HG02938 (cell line): ENCODE measurements around the gene FTCD.

ENCODE experiments used
- ATAC-seq: cut with Tn5 transposase; IDR thresholded peaks from one replicate; pipeline ENCODE4 v1.9.1; 2021; ENCODE audit warnings: mild to moderate bottlenecking, moderate library complexity; ENCODE audit not compliant: unreplicated experiment

Gene FTCD

DNA sequence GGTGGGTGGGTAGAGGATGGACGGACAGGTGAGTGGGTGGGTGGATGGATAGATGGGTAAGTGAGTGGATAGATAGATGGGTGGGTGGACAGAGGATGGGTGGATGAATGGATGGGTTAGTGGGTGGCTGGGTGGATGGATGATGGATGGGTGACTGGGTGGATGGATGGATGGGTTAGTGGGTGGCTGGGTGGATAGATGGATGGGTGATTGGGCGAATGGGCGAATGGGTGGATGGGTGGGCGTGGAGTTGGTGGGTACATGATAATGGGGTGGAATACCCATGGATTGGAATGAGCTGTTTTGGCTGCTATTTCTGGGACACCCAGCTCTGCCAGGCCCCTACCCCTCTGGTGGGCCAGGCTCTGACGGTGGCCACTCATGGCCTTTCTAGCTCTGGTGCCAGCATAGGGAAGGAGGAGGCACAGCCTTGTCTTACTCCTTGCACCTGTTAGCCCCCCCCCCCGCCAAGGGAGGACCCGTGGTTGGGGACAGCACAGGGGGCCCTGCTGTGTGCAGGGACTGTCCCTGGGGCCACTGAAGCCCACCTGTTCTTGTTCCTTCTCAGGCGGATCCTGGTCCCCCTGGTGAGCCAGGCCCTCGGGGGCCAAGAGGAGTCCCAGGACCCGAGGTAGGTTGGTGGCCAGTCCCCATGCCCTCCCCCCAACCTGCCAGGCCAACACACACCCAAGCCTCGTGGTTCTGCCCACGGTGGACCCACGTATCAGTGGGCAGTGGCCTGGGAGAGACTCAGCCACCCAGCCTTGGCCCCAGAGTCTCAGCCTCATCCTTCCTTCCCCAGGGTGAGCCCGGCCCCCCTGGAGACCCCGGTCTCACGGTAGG lies 31.1 kb downstream of the FTCD start:
- ATAC-seq: no peak

DNA sequence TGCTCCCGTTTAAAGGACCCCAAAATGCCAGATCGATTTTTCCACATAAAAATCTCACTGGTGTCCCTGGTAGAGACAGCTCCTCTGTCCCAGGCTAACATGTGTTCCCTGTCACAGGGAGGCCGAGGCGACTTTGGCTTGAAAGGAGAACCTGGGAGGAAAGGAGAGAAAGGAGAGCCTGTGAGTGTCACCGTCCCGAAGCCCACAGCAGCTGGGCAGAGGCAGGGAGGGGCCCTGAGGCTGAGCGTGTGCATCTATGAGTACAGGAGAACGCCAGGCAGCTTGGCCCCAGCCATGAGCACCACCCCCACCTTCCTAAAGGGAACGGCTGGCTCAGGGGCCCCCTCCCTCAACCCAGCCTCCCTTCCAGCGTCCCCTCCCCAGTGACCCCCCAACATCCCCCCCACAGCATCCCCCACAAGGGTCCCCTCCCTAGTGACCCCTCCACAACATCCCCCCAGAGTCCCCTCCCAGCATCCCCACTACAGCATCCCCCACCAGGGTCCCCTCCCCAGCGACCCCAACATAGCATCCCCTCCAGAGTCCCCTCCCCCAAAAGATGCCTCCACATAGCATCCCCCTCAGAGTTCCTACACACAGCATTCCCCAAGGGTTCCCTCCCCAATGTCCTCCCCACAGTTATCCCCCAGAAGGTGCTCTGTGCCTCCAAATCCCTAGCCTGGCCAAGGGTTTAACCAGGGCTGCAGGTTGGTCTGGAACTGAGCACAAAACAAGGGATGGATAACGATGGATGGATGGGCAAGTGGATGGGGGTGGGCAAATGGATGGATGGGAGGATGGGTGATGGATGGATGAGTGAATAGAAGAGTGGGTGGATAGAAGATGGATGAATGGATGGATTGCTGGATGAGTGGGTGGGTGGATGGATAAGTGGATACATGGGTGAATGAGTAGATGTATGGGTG lies 32.4 kb downstream of the FTCD start:
- no peak for ATAC-seq

DNA sequence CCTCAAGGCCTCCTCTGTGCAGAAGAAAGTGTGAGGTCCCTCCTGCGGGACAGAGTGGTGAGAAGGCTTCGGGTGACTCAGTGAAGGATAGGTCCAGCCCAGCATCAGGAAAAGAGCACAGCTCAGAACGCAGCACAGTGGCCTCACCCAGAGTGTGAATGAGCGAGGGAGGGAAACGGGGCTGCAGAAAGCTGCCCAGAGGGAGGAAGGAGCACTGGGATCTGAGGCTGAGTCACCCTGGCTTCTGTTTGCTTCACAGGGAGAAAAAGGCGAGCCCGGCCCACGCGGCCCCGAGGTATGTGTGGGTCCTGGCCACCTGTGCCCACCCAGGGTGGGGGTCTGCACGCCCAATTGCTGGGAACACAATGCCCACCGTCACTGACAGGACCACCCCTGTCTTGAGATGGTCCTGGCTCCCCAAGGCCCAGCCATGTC lies 33.1 kb downstream of the FTCD start:
- ATAC-seq: no peak

DNA sequence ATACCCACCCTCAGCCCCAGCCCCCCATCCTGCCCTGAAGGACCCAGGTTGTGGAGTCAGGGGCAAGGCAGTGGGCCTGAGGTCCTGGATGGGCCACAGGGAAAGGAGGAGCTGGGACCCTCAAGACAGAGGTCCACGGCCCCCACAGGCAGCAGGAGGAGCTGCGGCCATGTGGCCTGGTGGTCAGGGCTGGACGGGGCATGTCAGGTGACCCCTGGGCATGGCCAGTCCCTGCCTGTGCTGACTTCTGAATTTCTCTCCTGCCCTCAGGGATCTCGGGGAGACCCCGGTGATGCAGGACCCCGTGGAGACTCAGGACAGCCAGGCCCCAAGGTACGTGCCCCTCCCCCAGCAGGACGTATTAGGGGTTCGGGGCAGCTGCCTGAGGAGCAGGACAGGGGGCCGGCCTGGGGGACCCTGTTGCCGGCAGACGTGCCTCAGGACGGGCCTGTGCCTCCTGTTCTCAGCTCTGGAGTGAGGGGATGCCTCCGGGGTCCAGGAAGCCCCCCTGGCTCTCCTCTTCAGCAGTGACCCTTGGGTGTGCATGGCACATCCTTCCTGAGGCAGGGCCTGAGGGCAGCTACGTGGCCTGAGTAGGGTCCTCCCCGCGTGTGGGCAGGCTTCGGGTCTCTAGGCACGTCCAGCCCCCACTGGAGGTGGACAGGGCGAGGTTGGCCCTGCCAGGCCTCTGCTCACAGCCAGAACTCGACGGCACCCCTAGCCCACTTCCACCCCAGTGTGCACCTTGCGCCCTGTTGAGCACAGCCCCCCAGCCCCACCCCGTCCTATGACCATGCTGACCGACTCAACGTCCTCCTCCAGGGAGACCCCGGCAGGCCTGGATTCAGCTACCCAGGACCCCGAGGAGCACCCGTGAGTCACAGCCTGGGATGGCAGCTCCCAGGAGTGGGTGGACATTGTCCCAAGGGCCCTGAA lies 33.8 kb downstream of the FTCD start:
- no peak for ATAC-seq

DNA sequence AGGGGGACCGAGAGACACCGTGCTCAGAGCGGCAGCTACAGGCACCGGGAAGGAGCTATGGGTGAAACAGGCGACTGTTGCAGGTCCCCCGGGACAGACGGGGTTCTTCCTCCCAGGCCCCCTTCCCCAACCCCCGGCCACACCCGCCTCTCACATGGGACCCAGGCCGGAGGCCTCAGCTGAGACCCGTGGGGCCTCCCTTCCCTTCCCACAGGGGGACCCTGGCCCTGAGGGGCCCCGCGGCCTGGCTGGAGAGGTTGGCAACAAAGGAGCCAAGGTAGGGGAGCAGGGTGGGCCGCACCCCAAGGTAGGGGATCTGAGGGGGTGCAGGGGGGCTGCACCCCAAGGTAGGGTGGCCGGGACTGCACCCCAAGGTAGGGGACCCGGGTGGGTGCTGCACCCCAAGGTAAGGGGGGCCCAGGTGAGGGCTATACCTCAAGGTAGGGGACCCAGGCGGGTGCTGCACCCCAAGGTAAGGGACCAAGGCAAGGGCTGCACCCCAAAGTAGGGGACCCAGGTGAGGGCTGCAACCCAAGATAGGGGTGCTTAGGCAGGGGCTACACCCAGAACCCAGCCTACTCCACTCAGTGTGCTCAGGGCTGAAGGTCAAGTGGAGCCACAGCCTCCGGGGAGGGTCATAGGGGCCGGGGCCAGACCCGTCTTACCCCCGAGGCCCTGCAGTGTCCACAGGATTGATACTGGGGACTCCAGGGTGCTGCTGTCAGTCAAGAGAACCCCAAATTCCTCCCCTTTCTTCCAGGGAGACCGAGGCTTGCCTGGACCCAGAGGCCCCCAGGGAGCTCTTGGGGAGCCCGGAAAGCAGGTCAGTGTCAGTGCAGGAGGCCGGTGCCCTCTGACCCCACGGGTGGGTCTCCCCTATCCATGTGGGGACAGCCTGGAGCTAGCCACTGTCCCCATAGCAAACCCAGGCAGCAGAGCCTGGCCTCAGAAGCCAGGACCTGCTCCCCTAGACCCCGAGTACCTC lies 34.8 kb downstream of the FTCD start:
- no peak for ATAC-seq

DNA sequence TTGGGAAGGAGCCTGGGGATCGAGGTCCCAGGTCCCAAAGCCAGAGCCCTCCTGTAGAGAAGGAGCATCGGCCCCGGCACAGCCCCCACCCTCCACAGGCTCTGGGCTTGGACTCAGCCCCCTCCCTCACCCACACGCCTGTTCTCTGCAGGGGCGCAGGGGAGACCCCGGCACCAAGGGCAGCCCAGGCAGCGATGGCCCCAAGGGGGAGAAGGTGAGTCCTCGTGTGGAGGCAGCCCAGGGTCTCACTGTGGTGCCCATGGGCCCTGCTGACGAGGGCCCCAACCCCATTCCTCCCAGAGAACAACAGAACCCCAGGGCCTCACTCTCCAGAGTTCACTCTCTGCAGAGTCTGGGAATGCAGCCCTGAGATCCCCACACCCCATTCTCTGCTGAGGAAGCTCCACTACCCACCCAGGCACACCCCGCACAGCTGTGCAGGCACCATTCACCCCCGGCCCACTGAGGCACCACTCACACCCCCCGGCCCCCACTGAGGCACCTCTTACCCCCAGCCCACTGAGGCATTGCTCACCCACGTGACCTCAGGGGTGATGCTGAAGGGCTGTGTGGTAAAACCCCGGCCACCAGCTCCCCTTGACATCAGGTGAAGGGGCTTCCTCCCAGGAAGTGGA lies 35.6 kb downstream of the FTCD start:
- no peak for ATAC-seq

GRCh38 chr21:46119144-46119636 lies 36.2 kb downstream of the FTCD start:
- no peak for ATAC-seq

DNA sequence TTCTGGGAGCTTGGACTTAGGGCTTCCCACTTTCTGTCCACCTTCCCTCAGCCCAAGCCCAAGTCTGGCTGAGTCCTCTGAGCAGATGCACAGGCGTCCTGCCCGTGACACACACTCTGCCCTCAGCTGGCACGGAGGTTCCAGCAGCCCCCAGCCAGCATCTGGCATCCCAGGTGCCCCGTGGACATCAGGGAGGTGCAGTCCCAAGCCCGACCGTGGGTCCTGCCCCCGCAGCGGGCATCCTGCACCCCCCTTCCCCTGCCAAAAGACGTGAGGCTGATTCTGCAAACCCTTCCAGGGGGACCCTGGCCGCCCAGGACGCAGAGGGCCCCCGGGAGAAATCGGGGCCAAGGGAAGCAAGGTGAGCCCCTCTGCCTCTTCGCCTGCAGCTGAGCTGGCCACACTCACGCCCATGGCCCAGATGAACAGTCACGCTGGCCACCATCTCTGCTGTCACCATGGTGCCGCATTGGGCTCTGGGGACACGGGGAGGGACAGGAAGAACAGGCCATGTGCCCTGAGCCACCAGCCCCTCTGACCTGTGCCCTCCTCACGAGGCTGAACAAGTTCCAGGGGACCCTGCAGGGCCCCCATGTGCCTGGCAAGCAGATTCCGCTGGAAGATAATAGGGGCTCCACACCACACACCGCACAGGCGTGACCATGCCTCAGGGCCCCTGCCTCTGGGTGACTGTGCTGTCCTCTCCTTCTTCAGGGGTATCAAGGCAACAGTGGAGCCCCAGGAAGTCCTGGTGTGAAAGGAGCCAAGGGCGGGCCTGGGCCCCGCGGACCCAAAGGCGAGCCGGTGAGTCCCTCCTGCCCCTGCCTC lies 36.8 kb downstream of the FTCD start:
- no peak for ATAC-seq

DNA sequence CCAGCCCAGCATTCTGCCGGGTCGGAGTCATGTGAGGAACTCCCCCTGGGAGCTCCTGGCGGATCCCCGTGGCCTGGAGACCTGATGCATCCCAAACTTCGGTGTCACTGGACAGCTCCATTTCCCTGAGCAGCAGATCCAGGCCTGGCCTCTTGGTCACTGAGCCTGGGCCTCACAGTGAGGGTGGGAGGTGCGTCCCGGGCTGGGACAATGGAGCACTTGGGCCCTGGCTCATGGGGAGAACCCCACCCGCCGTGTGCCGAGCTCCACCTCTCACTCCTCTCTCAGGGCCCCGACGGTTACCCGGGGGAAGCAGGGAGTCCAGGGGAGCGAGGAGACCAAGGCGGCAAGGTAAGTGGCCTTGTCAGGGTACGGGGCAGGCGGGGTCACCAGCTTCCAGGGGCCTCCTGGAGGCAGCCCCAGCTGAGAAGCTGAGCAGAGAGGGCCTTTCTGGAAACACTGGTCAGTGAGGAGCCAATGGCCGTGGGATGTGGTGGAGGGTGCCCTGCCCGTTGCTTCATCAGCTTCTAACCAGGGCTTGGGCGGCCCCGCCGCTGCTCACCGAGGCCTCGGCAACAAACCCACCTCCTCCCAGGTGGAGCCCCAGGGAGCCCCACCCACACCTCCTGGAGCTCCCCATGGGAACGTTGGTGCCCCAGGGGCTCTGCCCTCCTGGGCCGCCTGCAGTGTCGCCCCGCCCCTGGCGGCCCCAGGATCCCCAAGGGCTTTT lies 37.6 kb downstream of the FTCD start:
- no peak for ATAC-seq

DNA sequence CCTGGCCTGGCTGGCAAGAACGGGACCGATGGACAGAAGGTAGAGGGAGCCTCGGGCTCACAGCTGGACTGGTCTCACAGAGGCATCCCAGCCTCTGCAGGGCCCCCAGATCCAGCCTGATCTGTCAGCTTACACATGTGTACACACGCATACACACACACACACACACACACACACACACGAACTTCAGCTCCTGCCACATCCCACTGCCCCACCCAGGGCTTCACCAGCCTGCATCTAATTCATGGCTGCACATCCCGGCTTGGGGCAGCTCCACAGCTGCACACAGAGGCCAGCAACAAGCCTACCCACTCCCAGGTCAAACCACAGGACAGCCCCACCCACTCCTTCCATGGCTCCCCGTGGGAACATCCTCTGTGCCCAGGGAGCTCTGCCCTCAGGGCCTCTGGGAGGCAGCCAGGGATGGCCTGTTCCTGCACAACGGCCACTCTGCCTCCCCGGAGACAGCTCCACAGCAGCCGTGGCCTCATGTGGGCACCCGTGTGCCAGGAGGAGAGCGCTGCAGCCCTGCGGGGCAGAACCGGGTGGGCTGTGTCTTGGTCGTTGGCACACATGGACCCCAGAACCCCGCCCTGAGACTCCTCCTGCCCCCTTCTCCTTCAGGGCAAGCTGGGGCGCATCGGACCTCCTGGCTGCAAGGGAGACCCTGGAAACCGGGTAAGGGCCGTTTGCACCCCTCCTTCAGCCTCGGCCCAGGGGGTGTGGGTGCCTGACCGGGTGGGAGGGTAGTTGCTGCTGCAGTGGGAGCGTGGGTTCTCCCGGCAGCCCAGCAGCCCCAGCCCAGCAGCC lies 38.4 kb downstream of the FTCD start:
- ATAC-seq: no peak

GRCh38 chr21:46116189-46116775 lies 39.1 kb downstream of the FTCD start:
- ATAC-seq: no peak

DNA sequence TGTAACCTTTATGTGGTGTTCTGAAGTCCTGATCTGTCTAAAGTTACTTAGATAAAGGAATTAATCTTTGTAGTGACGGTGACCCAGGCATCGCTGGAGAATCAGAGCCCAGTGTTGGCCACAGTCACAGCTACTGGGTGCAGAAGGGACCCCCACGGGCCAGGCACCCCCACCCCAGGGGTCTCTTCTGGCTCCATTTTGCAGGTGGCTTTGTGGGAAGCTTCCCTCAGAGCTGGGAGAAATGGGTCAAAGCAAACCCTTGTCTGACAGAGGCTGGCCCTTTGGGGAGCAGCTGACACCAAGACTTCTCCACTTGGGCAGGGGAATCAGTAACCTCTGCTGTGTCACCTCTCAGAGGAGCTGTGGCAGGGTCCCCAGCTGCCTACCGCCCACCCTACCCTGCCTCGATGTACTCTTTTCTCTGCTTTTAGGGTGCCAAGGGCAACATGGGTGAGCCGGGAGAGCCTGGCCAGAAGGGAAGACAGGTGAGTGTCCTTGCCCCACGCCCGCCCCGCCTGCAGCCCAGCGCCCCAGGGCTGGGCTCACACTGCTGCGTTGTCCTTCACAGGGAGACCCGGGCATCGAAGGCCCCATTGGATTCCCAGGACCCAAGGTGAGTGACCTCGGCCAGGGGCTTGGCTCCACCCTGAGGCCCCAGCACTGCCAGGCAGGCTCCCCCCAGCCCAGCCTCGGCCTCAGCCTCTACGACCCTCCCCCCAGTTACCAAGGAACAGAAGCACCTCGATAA lies 39.8 kb downstream of the FTCD start:
- ATAC-seq: no peak

- no peak for ATAC-seq
These were observed 40.4 kb downstream of the FTCD start for GRCh38 chr21:46114963-46115362.

- no peak for ATAC-seq
These were observed 41.7 kb downstream of the FTCD start for GRCh38 chr21:46113497-46114176.

DNA sequence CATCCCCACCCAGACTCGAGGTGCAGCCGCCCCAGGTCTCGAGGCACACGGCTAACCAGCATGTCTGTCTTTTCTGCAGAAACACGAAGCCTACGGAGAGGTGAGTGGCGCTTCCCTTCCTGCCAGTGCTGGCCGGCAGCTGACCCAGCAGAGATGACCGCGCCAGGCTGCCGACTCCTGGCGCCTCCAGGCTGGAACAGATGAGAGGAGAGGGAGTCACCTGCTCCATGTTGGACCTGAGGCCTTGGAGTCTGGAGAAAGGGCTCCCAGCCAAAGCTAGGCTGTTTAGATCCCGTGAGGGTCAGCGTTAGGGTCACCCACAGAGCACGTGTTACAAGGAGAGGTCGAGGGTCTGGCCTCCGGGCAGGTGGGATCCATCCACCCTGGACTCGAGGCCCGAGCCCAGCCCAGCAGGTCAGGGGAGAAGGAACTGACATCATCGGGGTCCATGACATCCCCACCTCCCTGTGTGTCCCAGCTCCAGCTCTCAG lies 42.6 kb downstream of the FTCD start:
- no peak for ATAC-seq
